Epithelial cell of proximal tubule (primary cell): ENCODE results near the gene ZNF438. TPM values are rescaled to one million over a fixed set of nuclear protein-coding genes. Genes with fewer than 3 reads are reported as not detected.

Experiments used
- DNase-seq: peaks from one replicate; pipeline ENCODE4 v3.0.0-alpha.2; 2011; ENCODE audit warnings: low read depth
- H3K4me3 ChIP-seq: 2 replicates; pipeline ENCODE4 v1.5.1; 2011; ENCODE audit warnings: low read depth, mild to moderate bottlenecking, low read length
- total RNA-seq: library from RNA; depleted of rRNA; stranded (reverse); fragments of >200 nt; gene quantifications from 2 replicates; pipeline ENCODE4 v1.2.3, GENCODE V29; 2015
- TF ChIP-seq, protein P1 (sequence below): conservative IDR thresholded peaks from 2 replicates; pipeline ENCODE4 v1.5.1; 2012; ENCODE audit warnings: low read depth, mild to moderate bottlenecking, low read length

Gene ZNF438
- total RNA-seq, 1 donor from 2014 or later: 4.2 TPM

GRCh38 chr10:30918651-30919050, 113.0 kb downstream of the ZNF438 start:
- no peak overlapping the region for H3K4me3 ChIP-seq
- no peak for DNase-seq
- TF ChIP-seq, protein P1, sequence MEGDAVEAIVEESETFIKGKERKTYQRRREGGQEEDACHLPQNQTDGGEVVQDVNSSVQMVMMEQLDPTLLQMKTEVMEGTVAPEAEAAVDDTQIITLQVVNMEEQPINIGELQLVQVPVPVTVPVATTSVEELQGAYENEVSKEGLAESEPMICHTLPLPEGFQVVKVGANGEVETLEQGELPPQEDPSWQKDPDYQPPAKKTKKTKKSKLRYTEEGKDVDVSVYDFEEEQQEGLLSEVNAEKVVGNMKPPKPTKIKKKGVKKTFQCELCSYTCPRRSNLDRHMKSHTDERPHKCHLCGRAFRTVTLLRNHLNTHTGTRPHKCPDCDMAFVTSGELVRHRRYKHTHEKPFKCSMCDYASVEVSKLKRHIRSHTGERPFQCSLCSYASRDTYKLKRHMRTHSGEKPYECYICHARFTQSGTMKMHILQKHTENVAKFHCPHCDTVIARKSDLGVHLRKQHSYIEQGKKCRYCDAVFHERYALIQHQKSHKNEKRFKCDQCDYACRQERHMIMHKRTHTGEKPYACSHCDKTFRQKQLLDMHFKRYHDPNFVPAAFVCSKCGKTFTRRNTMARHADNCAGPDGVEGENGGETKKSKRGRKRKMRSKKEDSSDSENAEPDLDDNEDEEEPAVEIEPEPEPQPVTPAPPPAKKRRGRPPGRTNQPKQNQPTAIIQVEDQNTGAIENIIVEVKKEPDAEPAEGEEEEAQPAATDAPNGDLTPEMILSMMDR: no peak

DNA sequence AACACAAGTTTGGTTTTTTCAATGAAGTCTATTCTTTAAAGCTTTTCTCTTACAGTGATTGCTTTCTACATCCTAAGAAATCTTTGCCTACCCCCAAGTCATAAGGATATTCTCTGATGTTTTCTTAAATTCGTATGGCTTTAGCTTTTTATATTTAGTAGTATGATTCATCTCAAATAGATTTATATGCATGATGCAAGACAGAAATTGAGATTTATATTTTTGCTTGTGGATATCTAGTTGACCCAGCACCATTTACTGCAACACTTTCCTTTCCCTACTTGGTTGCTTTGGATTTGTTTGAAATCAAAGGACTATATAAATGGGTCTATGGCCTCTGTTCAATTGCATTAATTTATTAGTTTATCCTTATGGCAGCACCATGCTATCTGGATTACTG, 113.9 kb downstream of the ZNF438 start:
- no peak for DNase-seq
- TF ChIP-seq, protein P1: no peak
- no peak overlapping the region for H3K4me3 ChIP-seq

- DNase-seq: no peak
- TF ChIP-seq, protein P1: no peak
- H3K4me3 ChIP-seq: no peak overlapping the region
These were observed 114.6 kb downstream of the ZNF438 start for GRCh38 chr10:30917067-30917466.

GRCh38 chr10:30915146-30915545, 116.5 kb downstream of the ZNF438 start:
- H3K4me3 ChIP-seq: no peak overlapping the region
- no peak for DNase-seq
- TF ChIP-seq, protein P1: no peak

DNA sequence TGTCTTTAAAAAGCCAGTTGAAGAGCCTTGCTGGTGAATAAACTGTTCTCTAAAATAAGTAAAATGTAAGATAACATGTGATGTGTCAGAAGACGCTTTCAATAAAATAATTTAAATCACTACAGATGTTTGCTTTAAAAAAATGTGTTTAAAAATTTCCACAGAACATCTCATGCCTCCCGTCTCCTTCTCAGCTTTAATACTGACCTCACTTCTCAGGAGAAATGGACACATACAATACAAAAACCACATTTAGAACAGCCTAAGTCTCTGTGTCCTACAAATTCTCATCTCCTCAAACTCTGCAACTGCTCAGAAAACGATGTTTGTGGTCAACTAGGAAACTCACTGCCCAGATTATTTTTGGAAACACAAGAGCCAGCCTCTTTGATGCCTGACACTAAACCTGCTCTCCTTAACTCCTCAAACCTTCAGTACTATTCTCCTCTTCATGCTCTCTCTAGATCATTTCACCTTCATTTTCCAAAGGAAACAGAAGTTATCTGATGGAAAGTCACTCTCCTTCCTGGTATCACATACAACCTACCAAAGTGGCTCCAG, 120.3 kb downstream of the ZNF438 start:
- no peak for DNase-seq
- TF ChIP-seq, protein P1: no peak
- H3K4me3 ChIP-seq: no peak overlapping the region

- H3K4me3 ChIP-seq: no peak overlapping the region
- TF ChIP-seq, protein P1: no peak
- DNase-seq: no peak
These were observed 128.1 kb downstream of the ZNF438 start for GRCh38 chr10:30903397-30904138.
